Karpas-422 (cell line): ENCODE data around the gene CAB39. TPM values are rescaled to one million over a fixed set of nuclear protein-coding genes. Genes with fewer than 3 reads are reported as not detected.

Experiments
- DNase-seq: peaks from one replicate; pipeline ENCODE4 v3.0.0-alpha.2; 2015
- H2AFZ ChIP-seq: fragments of 200-600 bp; sonication (generic); 2 replicates; pipeline ENCODE4 v1.6.1; 2014; ENCODE audit warnings: antibody characterized with exemption, low read length, mixed read lengths
- H3K27ac ChIP-seq: fragments of 200-600 bp; sonication (generic); 2 replicates; pipeline ENCODE4 v1.5.1; 2014; ENCODE audit warnings: mild to moderate bottlenecking, low read length, moderate library complexity
- H3K27me3 ChIP-seq: fragments of 200-600 bp; sonication (generic); 2 replicates; pipeline ENCODE4 v1.6.1; 2014; ENCODE audit warnings: low read length, mixed read lengths
- H3K36me3 ChIP-seq: fragments of 200-600 bp; sonication (generic); 2 replicates; pipeline ENCODE4 v1.6.1; 2014; ENCODE audit warnings: low read length, mixed read lengths; ENCODE audit not compliant: insufficient read depth
- H3K4me1 ChIP-seq: fragments of 200-600 bp; sonication (generic); 2 replicates; pipeline ENCODE4 v1.6.1; 2014; ENCODE audit warnings: mild to moderate bottlenecking, low read length, mixed read lengths
- H3K4me2 ChIP-seq: fragments of 200-600 bp; sonication (generic); 2 replicates; pipeline ENCODE4 v1.6.1; 2014; ENCODE audit warnings: low read length, low read depth, mild to moderate bottlenecking; ENCODE audit not compliant: poor library complexity, severe bottlenecking
- H3K4me3 ChIP-seq: fragments of 200-600 bp; sonication (generic); 2 replicates; pipeline ENCODE4 v1.5.1; 2014; ENCODE audit warnings: mild to moderate bottlenecking, antibody characterized with exemption, low read length, mixed read lengths
- H3K79me2 ChIP-seq: fragments of 200-600 bp; sonication (generic); 2 replicates; pipeline ENCODE4 v1.6.1; 2014; ENCODE audit warnings: mild to moderate bottlenecking, low read length, mixed read lengths
- H3K9ac ChIP-seq: fragments of 200-600 bp; sonication (generic); 2 replicates; pipeline ENCODE4 v1.6.0; 2014; ENCODE audit warnings: low read length
- H3K9me2 ChIP-seq: fragments of 200-600 bp; sonication (generic), shearing (Covaris generic); replicated peaks from 2 replicates; pipeline ENCODE4 v1.6.0; 2014; ENCODE audit warnings: mild to moderate bottlenecking, low read length, moderate library complexity; ENCODE audit not compliant: insufficient read depth
- H3K9me3 ChIP-seq: fragments of 300-700, 200-600 bp; sonication (generic); 2 replicates; pipeline ENCODE4 v1.6.1; 2014; ENCODE audit warnings: low read length, mixed read lengths
- H4K20me1 ChIP-seq: fragments of 200-600 bp; sonication (generic); 2 replicates; pipeline ENCODE4 v1.6.1; 2014; ENCODE audit warnings: mild to moderate bottlenecking, antibody characterized with exemption, low read length, low read depth; ENCODE audit not compliant: insufficient read depth
- total RNA-seq: library from RNA; depleted of rRNA; stranded (reverse); fragments of >200 nt; shearing (Covaris generic); gene quantifications from 2 replicates; pipeline ENCODE4 v1.2.3, GENCODE V29; 2014; ENCODE audit warnings: low replicate concordance

Gene CAB39
- total RNA-seq, 1 experiment from 2014 or later = 89.3 TPM

DNA sequence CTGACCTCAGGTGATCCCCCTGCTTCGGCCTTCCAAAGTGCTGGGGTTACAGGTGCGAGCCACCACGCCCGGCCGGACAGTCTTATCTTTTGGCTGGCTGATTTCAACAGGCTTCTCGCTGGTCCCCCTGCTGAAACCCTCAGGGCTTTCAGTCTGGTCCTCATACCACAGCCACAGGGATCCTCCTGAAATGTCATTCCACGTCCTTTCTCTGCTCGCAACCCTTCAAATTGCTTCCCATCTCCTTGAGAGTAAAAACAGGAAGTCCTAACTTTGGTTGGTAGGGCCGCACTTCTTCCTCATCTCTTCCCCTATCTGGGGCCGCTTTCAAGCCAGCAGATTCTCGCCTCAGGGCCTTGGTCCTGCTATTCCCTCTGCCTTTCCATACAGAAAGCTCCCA, 1.4 kb upstream of the CAB39 start:
- Histone ChIP-seq H3K9me2 (no peaks in the 10 kb centered on the region), H3K36me3 (no peaks in the 10 kb centered on the region), H4K20me1 (peaks cover 22% of the 10 kb centered on the region; the same call in 1 of the 2 replicates), H3K27me3 (no peaks in the 10 kb centered on the region), H3K79me2 (peaks cover 33% of the 10 kb centered on the region), H3K9ac (no peak overlapping the region), H3K9me3 (no peaks in the 10 kb centered on the region), H3K27ac (no peak overlapping the region), H2AFZ (peak overlapping the region; percentile 69; the same call in 1 of the 2 replicates), H3K4me3 (no peak overlapping the region), H3K4me1 (peaks cover 29% of the 10 kb centered on the region), H3K4me2 (peak overlapping the region; percentile 84)
- no peak for DNase-seq

- no peaks in the 10 kb centered on the region for H3K27me3 ChIP-seq
- H3K4me3 ChIP-seq = peak overlapping the region; percentile 79
- no peaks in the 10 kb centered on the region for H3K9me3 ChIP-seq
- H3K4me2 ChIP-seq = peak overlapping the region; percentile 95
- H3K9ac ChIP-seq = peak overlapping the region; percentile 82
- peaks cover 29% of the 10 kb centered on the region; the same call in 1 of the 2 replicates for H4K20me1 ChIP-seq
- peaks cover 44% of the 10 kb centered on the region for H3K4me1 ChIP-seq
- DNase-seq = peak; percentile 67
- no peak overlapping the region for H2AFZ ChIP-seq
- no peaks in the 10 kb centered on the region for H3K9me2 ChIP-seq
- no peaks in the 10 kb centered on the region for H3K36me3 ChIP-seq
- peak overlapping the region; percentile 46 for H3K27ac ChIP-seq
- peaks cover 56% of the 10 kb centered on the region for H3K79me2 ChIP-seq
Measured at GRCh38 chr2:230713331-230714135, 891 bp downstream of the CAB39 start.

- DNase-seq = peak; percentile 77
- Histone ChIP-seq H3K27ac (peak overlapping the region; percentile 46), H3K9ac (peak overlapping the region; percentile 82), H3K36me3 (no peaks in the 10 kb centered on the region), H4K20me1 (peaks cover 29% of the 10 kb centered on the region; the same call in 1 of the 2 replicates), H3K27me3 (no peaks in the 10 kb centered on the region), H3K9me2 (no peaks in the 10 kb centered on the region), H3K4me1 (peaks cover 44% of the 10 kb centered on the region), H3K9me3 (no peaks in the 10 kb centered on the region), H2AFZ (no peak overlapping the region), H3K79me2 (peaks cover 62% of the 10 kb centered on the region), H3K4me3 (peak overlapping the region; percentile 79), H3K4me2 (peak overlapping the region; percentile 95)
Measured at GRCh38 chr2:230714136-230714480, 1.5 kb downstream of the CAB39 start.

DNA sequence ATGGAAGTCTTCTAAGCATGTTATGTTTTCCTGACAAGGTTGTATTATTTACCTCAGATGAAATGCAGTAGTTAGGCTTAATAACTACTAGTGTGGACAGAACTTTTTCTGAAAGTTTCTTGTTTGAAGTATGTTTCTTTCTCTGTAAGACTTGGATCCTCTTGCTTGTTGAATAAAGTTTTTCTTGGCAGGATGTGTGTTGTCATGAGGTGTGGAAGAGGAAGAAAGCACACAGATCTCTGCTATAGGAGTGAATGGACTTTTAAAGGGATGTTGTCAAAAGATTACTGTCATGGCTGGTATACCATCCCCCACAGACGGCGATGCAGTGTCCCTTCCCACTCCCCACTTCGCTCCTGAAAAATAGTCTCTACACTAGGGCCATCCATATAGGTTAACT, 2.6 kb downstream of the CAB39 start:
- Histone ChIP-seq H3K9me3 (no peaks in the 10 kb centered on the region), H3K36me3 (peaks cover 6% of the 10 kb centered on the region; the same call in 1 of the 2 replicates), H3K9me2 (no peaks in the 10 kb centered on the region), H3K4me3 (peak overlapping the region; percentile 79), H4K20me1 (peaks cover 29% of the 10 kb centered on the region; the same call in 1 of the 2 replicates), H3K4me1 (peaks cover 44% of the 10 kb centered on the region), H3K9ac (peak overlapping the region; percentile 82), H3K27me3 (no peaks in the 10 kb centered on the region), H3K4me2 (peak overlapping the region; percentile 95), H2AFZ (no peak overlapping the region), H3K79me2 (peaks cover 73% of the 10 kb centered on the region), H3K27ac (no peak overlapping the region)
- DNase-seq = no peak

DNA sequence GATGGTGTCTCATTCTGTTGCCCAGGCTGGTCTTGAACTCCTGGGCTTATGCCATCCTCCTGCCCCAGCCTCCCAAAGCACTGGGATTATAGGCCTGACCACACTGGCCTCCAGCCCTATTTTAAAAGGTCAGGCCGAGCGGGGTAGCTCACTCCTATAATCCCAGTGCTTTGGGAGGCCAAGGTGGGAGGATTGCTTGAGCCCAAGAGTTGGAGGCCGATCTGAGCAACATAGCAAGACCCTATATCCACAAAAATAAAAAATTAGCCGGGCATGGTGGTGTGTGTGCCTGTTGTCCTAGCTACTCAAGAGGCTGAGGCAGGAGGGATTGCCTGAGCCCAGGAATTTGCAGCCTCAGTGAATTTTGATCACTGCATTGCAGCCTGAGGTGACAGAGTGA, 3.9 kb downstream of the CAB39 start:
- no peak overlapping the region for H3K27ac ChIP-seq
- no peak overlapping the region for H2AFZ ChIP-seq
- peaks cover 29% of the 10 kb centered on the region; the same call in 1 of the 2 replicates for H4K20me1 ChIP-seq
- peaks cover 14% of the 10 kb centered on the region; the same call in 1 of the 2 replicates for H3K36me3 ChIP-seq
- no peak for DNase-seq
- no peaks in the 10 kb centered on the region for H3K9me3 ChIP-seq
- H3K4me3 ChIP-seq = no peak overlapping the region
- no peaks in the 10 kb centered on the region for H3K9me2 ChIP-seq
- H3K79me2 ChIP-seq = peaks cover 87% of the 10 kb centered on the region
- H3K9ac ChIP-seq = no peak overlapping the region
- no peak overlapping the region for H3K4me2 ChIP-seq
- peaks cover 48% of the 10 kb centered on the region for H3K4me1 ChIP-seq
- no peaks in the 10 kb centered on the region for H3K27me3 ChIP-seq

DNA sequence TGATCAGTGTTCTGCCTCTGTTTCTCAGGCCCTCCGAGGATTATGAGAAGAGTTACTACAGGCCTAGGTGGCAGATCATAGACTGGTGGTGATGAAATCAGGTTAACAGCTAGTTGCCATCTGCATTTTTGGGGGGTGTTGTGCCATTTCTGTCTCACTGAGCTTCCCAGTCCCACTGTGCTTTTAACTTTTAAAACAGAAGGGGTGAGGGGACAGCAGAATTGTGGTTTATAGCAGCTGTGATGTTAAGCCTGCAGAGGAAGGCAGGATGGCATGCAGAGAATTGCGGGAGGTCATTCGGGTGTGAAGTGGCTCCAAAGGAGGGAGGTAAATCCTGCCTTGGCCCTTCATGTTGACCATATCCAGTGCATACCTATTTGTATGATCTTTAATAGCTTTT, 5.0 kb downstream of the CAB39 start:
- no peak overlapping the region for H3K27ac ChIP-seq
- H3K4me2 ChIP-seq = no peak overlapping the region
- H3K4me3 ChIP-seq = no peak overlapping the region

DNA sequence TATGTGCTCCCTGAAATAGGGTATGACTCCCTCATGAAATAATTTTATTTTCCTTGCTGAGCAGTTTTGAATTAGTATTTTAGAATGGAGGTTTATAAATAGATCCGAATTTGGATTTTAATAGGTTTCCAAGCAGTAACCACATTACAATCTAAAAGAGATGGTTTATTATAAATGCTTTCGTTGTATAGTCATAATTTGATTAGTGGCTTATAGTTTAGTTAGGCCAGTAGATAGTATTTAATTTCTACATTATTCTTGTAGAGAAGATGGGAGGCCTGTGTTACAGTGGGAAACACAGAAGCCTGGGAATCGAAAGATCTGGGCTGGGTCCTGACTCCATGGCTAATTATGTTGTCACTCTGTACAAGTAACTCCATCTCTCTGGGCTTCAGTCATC, 6.7 kb downstream of the CAB39 start:
- Histone ChIP-seq H2AFZ (no peak overlapping the region), H3K79me2 (peaks cover 99% of the 10 kb centered on the region), H3K4me1 (peaks cover 41% of the 10 kb centered on the region), H3K4me2 (no peak overlapping the region), H3K27me3 (no peaks in the 10 kb centered on the region), H4K20me1 (peaks cover 19% of the 10 kb centered on the region; the same call in 1 of the 2 replicates), H3K9me3 (no peaks in the 10 kb centered on the region), H3K4me3 (no peak overlapping the region), H3K36me3 (peaks cover 19% of the 10 kb centered on the region), H3K9me2 (no peaks in the 10 kb centered on the region), H3K27ac (no peak overlapping the region), H3K9ac (no peak overlapping the region)
- no peak for DNase-seq

More for the DNA sequence above, 5.0 kb downstream of the CAB39 start:
- no peaks in the 10 kb centered on the region for H3K27me3 ChIP-seq
- peaks cover 43% of the 10 kb centered on the region for H3K4me1 ChIP-seq
- peaks cover 97% of the 10 kb centered on the region for H3K79me2 ChIP-seq
- DNase-seq = no peak
- H4K20me1 ChIP-seq = peaks cover 29% of the 10 kb centered on the region; the same call in 1 of the 2 replicates
- H2AFZ ChIP-seq = no peak overlapping the region
- H3K36me3 ChIP-seq = peaks cover 14% of the 10 kb centered on the region; the same call in 1 of the 2 replicates
- H3K9me2 ChIP-seq = no peaks in the 10 kb centered on the region
- no peak overlapping the region for H3K9ac ChIP-seq
- H3K9me3 ChIP-seq = no peaks in the 10 kb centered on the region

DNA sequence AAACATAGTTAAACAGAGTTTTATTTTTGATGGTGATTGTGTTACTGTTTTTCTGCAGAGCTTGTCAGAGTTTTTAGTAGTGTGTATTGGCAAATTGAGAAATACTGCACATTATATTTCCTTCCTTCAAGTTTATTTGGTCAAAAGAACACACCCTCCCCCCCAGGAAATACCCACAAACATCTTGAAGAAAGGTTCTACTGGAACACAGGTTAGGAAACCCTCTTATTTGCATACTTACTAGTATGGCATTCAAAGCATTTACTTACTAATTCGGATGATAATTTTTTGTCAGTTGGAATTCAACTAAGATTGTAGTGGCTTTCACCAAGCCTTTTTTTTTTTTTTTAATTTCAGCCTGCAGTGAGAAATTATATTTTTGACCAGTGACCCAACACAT, 9.1 kb downstream of the CAB39 start:
- Histone ChIP-seq H3K4me1 (peaks cover 25% of the 10 kb centered on the region), H3K36me3 (peaks cover 19% of the 10 kb centered on the region), H3K9me2 (no peaks in the 10 kb centered on the region), H3K9ac (no peak overlapping the region), H3K79me2 (peaks cover 94% of the 10 kb centered on the region), H2AFZ (no peak overlapping the region), H3K27ac (no peak overlapping the region), H3K27me3 (no peaks in the 10 kb centered on the region), H3K9me3 (no peaks in the 10 kb centered on the region), H4K20me1 (0 out of 2 replicates have a peak, but pooled peaks cover 7% of the 10 kb centered on the region), H3K4me2 (no peak overlapping the region), H3K4me3 (no peak overlapping the region)
- no peak for DNase-seq
